NT2/D1 (cell line): Measurements from ENCODE around the gene LSP1.

Experiments used
- DNase-seq: peaks from one replicate; pipeline ENCODE4 v3.0.0-alpha.2; 2011; ENCODE audit warnings: low read depth, low spot score
- H3K27me3 ChIP-seq: 2 replicates; pipeline ENCODE4 v1.6.0; 2011; ENCODE audit warnings: mild to moderate bottlenecking; ENCODE audit not compliant: insufficient read length, insufficient read depth
- H3K36me3 ChIP-seq: 2 replicates; pipeline ENCODE4 v1.6.1; 2011; ENCODE audit warnings: mild to moderate bottlenecking, low read length, mixed read lengths; ENCODE audit not compliant: insufficient read depth, insufficient read length
- H3K4me1 ChIP-seq: 2 replicates; pipeline ENCODE4 v1.5.1; 2011; ENCODE audit not compliant: insufficient read depth, insufficient read length
- H3K4me3 ChIP-seq: 2 replicates; pipeline ENCODE4 v1.5.1; 2011; ENCODE audit warnings: low read depth; ENCODE audit not compliant: insufficient read length
- H3K9ac ChIP-seq: 2 replicates; pipeline ENCODE4 v1.6.0; 2011; ENCODE audit warnings: low read depth; ENCODE audit not compliant: insufficient read length
- H3K9me3 ChIP-seq: 2 replicates; pipeline ENCODE4 v1.5.1; 2011; ENCODE audit warnings: mild to moderate bottlenecking, low read length; ENCODE audit not compliant: insufficient read depth
- SUZ12 ChIP-seq: IDR thresholded peaks from 2 replicates; pipeline ENCODE4 v1.6.1; 2011; ENCODE audit not compliant: insufficient read length, insufficient read depth; ENCODE audit errors: extremely low read depth
- YY1 ChIP-seq: IDR thresholded peaks from 2 replicates; pipeline ENCODE4 v1.6.1; 2011; ENCODE audit not compliant: insufficient read length, insufficient read depth
- ZNF274 ChIP-seq: IDR thresholded peaks from 2 replicates; pipeline ENCODE4 v1.6.1; 2011; ENCODE audit warnings: mild to moderate bottlenecking, low read depth, low read length

The LSP1 gene

GRCh38 chr11:1820463-1821325 lies 32.2 kb upstream of the LSP1 start:
- TF ChIP-seq ZNF274 (no peak), SUZ12 (no peak), YY1 (no peak)
- Histone ChIP-seq H3K36me3 (no peaks in the 10 kb centered on the region), H3K27me3 (no peaks in the 10 kb centered on the region), H3K4me3 (no peak overlapping the region), H3K9me3 (peaks cover 26% of the 10 kb centered on the region), H3K9ac (no peak overlapping the region), H3K4me1 (no peaks in the 10 kb centered on the region)
- DNase-seq, result no peak

GRCh38 chr11:1821562-1821961 lies 31.3 kb upstream of the LSP1 start:
- Histone ChIP-seq H3K27me3 (no peaks in the 10 kb centered on the region), H3K36me3 (no peaks in the 10 kb centered on the region), H3K4me1 (no peaks in the 10 kb centered on the region), H3K9ac (no peak overlapping the region), H3K9me3 (peaks cover 26% of the 10 kb centered on the region), H3K4me3 (no peak overlapping the region)
- TF ChIP-seq ZNF274 (no peak), YY1 (no peak), SUZ12 (no peak)
- DNase-seq, result no peak

GRCh38 chr11:1822648-1823375 lies 30.1 kb upstream of the LSP1 start:
- no peak overlapping the region for H3K9ac ChIP-seq
- no peaks in the 10 kb centered on the region for H3K27me3 ChIP-seq
- no peaks in the 10 kb centered on the region for H3K36me3 ChIP-seq
- TF ChIP-seq YY1 (no peak), ZNF274 (no peak), SUZ12 (no peak)
- peaks cover 18% of the 10 kb centered on the region for H3K9me3 ChIP-seq
- peaks cover 4% of the 10 kb centered on the region for H3K4me1 ChIP-seq
- no peak overlapping the region for H3K4me3 ChIP-seq
- no peak for DNase-seq

GRCh38 chr11:1823376-1824220 lies 29.3 kb upstream of the LSP1 start:
- Histone ChIP-seq H3K4me1 (peaks cover 4% of the 10 kb centered on the region), H3K9ac (no peak overlapping the region), H3K27me3 (no peaks in the 10 kb centered on the region), H3K9me3 (peaks cover 10% of the 10 kb centered on the region), H3K36me3 (no peaks in the 10 kb centered on the region), H3K4me3 (no peak overlapping the region)
- no peak for TF ChIP-seq ZNF274
- TF ChIP-seq SUZ12, result no peak
- TF ChIP-seq YY1, result no peak
- no peak for DNase-seq

- TF ChIP-seq ZNF274 (no peak), YY1 (no peak), SUZ12 (no peak)
- Histone ChIP-seq H3K9ac (no peak overlapping the region), H3K36me3 (no peaks in the 10 kb centered on the region), H3K4me1 (peaks cover 4% of the 10 kb centered on the region), H3K4me3 (no peak overlapping the region), H3K27me3 (no peaks in the 10 kb centered on the region), H3K9me3 (peaks cover 1% of the 10 kb centered on the region; the same call in 1 of the 2 replicates)
- DNase-seq, result no peak
Observed at GRCh38 chr11:1824221-1825038, 28.5 kb upstream of the LSP1 start.

GRCh38 chr11:1825039-1825740 lies 27.7 kb upstream of the LSP1 start:
- Histone ChIP-seq H3K9ac (peak overlapping the region; percentile 25), H3K36me3 (no peaks in the 10 kb centered on the region), H3K4me3 (no peak overlapping the region), H3K4me1 (peaks cover 5% of the 10 kb centered on the region), H3K27me3 (no peaks in the 10 kb centered on the region), H3K9me3 (no peaks in the 10 kb centered on the region; the same call in 1 of the 2 replicates)
- no peak for TF ChIP-seq SUZ12
- TF ChIP-seq YY1, result no peak
- TF ChIP-seq ZNF274, result no peak
- peak; percentile 89 for DNase-seq
